ENCODE data around the gene CDC25A.

Gene CDC25A

GRCh38 chr3:48188266-48189201 is at the start of gene CDC25A:
CDC25A (minus strand) TSS chr3:48188417; CDS start chr3:48187947, 470 bp downstream.
- Histone ChIP-seq H4K20me1 (peaks cover 0 to 22% (median 12%) of the 10 kb centered on the region in 11 experiments; a peak in 7 of 22 replicates), H3K9ac (peak within 1 kb of the TSS; percentile 79 to 97 (median 93)), H3K27me3 (no peaks in the 10 kb centered on the region), H3K9me3 (replicated peaks in 1 of 11) (no peaks in the 10 kb centered on the region), H3K4me3 (peak within 1 kb of the TSS; percentile 77 to 99 (median 88)), H3K4me2 (peak within 1 kb of the TSS; percentile 67 to 95 (median 87)), H3K27ac (peak within 1 kb of the TSS in 10 of 11 experiments; percentile 53 to 92 (median 90); a peak in 20 of 22 replicates), H3K36me3 (peaks cover 0 to 33% (median 28%) of the 10 kb centered on the region in 11 experiments; a peak in 18 of 22 replicates), H3K4me1 (peaks cover 14 to 32% (median 24%) of the 10 kb centered on the region in 10 experiments)
- no peak for TF ChIP-seq Cebpa-rat (IDR thresholded peaks at IDR 0.05)

GRCh38 chr3:48236531-48236930 is 48.3 kb upstream of the CDC25A start:
- no peak for TF ChIP-seq Cebpa-rat (IDR thresholded peaks at IDR 0.05)
- Histone ChIP-seq H3K9me3 (replicated peaks in 1 of 11) (peaks cover 0 to 9% (median 0%) of the 10 kb centered on the region in 11 experiments; a peak in 3 of 22 replicates), H3K9ac (no peak overlapping the region), H3K4me2 (peak overlapping the region in 2 of 11 experiments; percentile 10 to 68; a peak in 4 of 22 replicates), H3K27ac (no peak overlapping the region), H3K27me3 (no peaks in the 10 kb centered on the region), H3K36me3 (no peaks in the 10 kb centered on the region), H4K20me1 (no peaks in the 10 kb centered on the region), H3K4me1 (peaks cover 10 to 58% (median 26%) of the 10 kb centered on the region in 10 experiments), H3K4me3 (no peak overlapping the region)

- Histone ChIP-seq H3K9ac (no peak overlapping the region), H3K9me3 (replicated peaks in 1 of 11) (peaks cover 0 to 9% (median 0%) of the 10 kb centered on the region in 11 experiments; a peak in 3 of 22 replicates), H3K27ac (peak overlapping the region in 2 of 11 experiments; percentile 1 to 37; a peak in 3 of 22 replicates), H3K36me3 (no peaks in the 10 kb centered on the region), H3K4me1 (peaks cover 0 to 42% (median 23%) of the 10 kb centered on the region in 10 experiments; a peak in 19 of 20 replicates), H3K4me3 (no peak overlapping the region), H4K20me1 (no peaks in the 10 kb centered on the region), H3K4me2 (peak overlapping the region in 4 of 11 experiments; percentile 9 to 54 (median 42); a peak in 5 of 22 replicates), H3K27me3 (no peaks in the 10 kb centered on the region)
- TF ChIP-seq Cebpa-rat (IDR thresholded peaks at IDR 0.05), result no peak
Measured at GRCh38 chr3:48233542-48233941, 45.3 kb upstream of the CDC25A start.

- Histone ChIP-seq H3K27ac (peak overlapping the region in 1 of 11 experiments; percentile 1; a peak in 1 of 22 replicates), H3K9ac (0 out of 22 replicates have a peak overlapping the region, but pooled peaks of 1 of the 11 experiments have one; percentile 15), H4K20me1 (no peaks in the 10 kb centered on the region), H3K36me3 (no peaks in the 10 kb centered on the region), H3K27me3 (no peaks in the 10 kb centered on the region), H3K4me1 (peaks cover 0 to 42% (median 23%) of the 10 kb centered on the region in 10 experiments; a peak in 19 of 20 replicates), H3K9me3 (replicated peaks in 1 of 11) (peaks cover 0 to 9% (median 0%) of the 10 kb centered on the region in 11 experiments; a peak in 3 of 22 replicates), H3K4me3 (no peak overlapping the region), H3K4me2 (peak overlapping the region in 4 of 11 experiments; percentile 3 to 54 (median 39); a peak in 6 of 22 replicates)
- TF ChIP-seq Cebpa-rat (IDR thresholded peaks at IDR 0.05), result no peak
Measured at GRCh38 chr3:48232734-48233133, 44.5 kb upstream of the CDC25A start.

- TF ChIP-seq Cebpa-rat (IDR thresholded peaks at IDR 0.05), result no peak
- peaks cover under 1 to 40% (median 23%) of the 10 kb centered on the region in 10 experiments; a peak in 19 of 20 replicates for H3K4me1 ChIP-seq
Measured at GRCh38 chr3:48232232-48232631, 44.0 kb upstream of the CDC25A start.

GRCh38 chr3:48226939-48227338 is 38.7 kb upstream of the CDC25A start:
- Histone ChIP-seq H3K36me3 (no peaks in the 10 kb centered on the region), H3K4me2 (peak overlapping the region in 2 of 11 experiments; percentile 9 to 11; a peak in 1 of 22 replicates), H3K4me1 (peaks cover 29 to 57% (median 34%) of the 10 kb centered on the region in 10 experiments), H3K27me3 (no peaks in the 10 kb centered on the region), H4K20me1 (no peaks in the 10 kb centered on the region), H3K9ac (no peak overlapping the region), H3K27ac (no peak overlapping the region), H3K4me3 (no peak overlapping the region), H3K9me3 (replicated peaks in 1 of 11) (no peaks in the 10 kb centered on the region)
- TF ChIP-seq Cebpa-rat (IDR thresholded peaks at IDR 0.05), result no peak

More at GRCh38 chr3:48232232-48232631, 44.0 kb upstream of the CDC25A start:
- Histone ChIP-seq H3K9me3 (replicated peaks in 1 of 11) (peaks cover 0 to 9% (median 0%) of the 10 kb centered on the region in 11 experiments; a peak in 3 of 22 replicates), H4K20me1 (no peaks in the 10 kb centered on the region), H3K27ac (no peak overlapping the region), H3K36me3 (no peaks in the 10 kb centered on the region), H3K9ac (0 out of 22 replicates have a peak overlapping the region, but pooled peaks of 1 of the 11 experiments have one; percentile 15), H3K4me2 (peak overlapping the region in 5 of 11 experiments; percentile 32 to 56 (median 43); a peak in 6 of 22 replicates), H3K4me3 (no peak overlapping the region), H3K27me3 (no peaks in the 10 kb centered on the region)

- Histone ChIP-seq H3K4me3 (no peak overlapping the region), H3K9me3 (replicated peaks in 1 of 11) (no peaks in the 10 kb centered on the region), H3K9ac (no peak overlapping the region), H3K4me1 (peaks cover 16 to 55% (median 34%) of the 10 kb centered on the region in 10 experiments), H3K4me2 (peak overlapping the region in 2 of 11 experiments; percentile 86 to 93; a peak in 2 of 22 replicates), H3K36me3 (no peaks in the 10 kb centered on the region), H3K27me3 (no peaks in the 10 kb centered on the region), H4K20me1 (no peaks in the 10 kb centered on the region), H3K27ac (peak overlapping the region in 2 of 11 experiments; percentile 82 to 84; a peak in 3 of 22 replicates)
- TF ChIP-seq Cebpa-rat (IDR thresholded peaks at IDR 0.05), result no peak
Measured at GRCh38 chr3:48225587-48225986, 37.4 kb upstream of the CDC25A start.

- Histone ChIP-seq H3K27me3 (no peaks in the 10 kb centered on the region), H3K4me1 (peaks cover 16 to 75% (median 34%) of the 10 kb centered on the region in 10 experiments), H3K9me3 (replicated peaks in 1 of 11) (no peaks in the 10 kb centered on the region), H3K36me3 (no peaks in the 10 kb centered on the region), H3K4me3 (peak within 1 kb of the TSS in 2 of 10 experiments; percentile 13 to 43; a peak in 2 of 20 replicates), H3K27ac (peak within 1 kb of the TSS in 10 of 11 experiments; percentile 33 to 84 (median 52); a peak in 19 of 22 replicates), H4K20me1 (no peaks in the 10 kb centered on the region), H3K9ac (peak within 1 kb of the TSS in 5 of 11 experiments; percentile 8 to 68 (median 52); a peak in 9 of 22 replicates), H3K4me2 (peak within 1 kb of the TSS; percentile 22 to 93 (median 81); a peak in 21 of 22 replicates)
- TF ChIP-seq Cebpa-rat (IDR thresholded peaks at IDR 0.05), result peak in 10 of 11 experiments; percentile 18 to 95 (median 82); a peak in 16 of 22 replicates
Measured at GRCh38 chr3:48222616-48223513, 34.6 kb upstream of the CDC25A start, which contains the start of gene CAMP. CAMP (plus strand) TSS chr3:48223495; CDS start chr3:48223512, 17 bp downstream.

All from BLaER1 treated with 17β-estradiol and CSF1 and Interleukin-3, amounts not matched to agents 10 nM and 100 nM (cell line).